Endothelial cell of umbilical vein (primary cell): Measurements from ENCODE around the gene ZFYVE28. TPM values are rescaled to one million over a fixed set of nuclear protein-coding genes. Genes with fewer than 3 reads are reported as not detected.

Source experiments
- BruUV-seq: library from RNA; stranded (reverse); fragments of 400-500 nt; replicated peaks from 2 replicates; lab custom pipeline; 2021; lab: Mats Ljungman, UMichigan
- CTCF ChIA-PET: fragments of 300-600, 350-600 bp; sonication (Branson Sonifier 250); formaldehyde crosslinking; loops from one replicate; lab custom pipeline; 2021; ENCODE audit warnings: antibody characterized with exemption, inconsistent platforms; lab: Charles Lee
- POLR2A ChIA-PET: fragments of 300-600, 350-600 bp; sonication (Branson Sonifier 250); formaldehyde crosslinking; loops from one replicate; lab custom pipeline; 2021; ENCODE audit warnings: antibody characterized with exemption, inconsistent platforms; lab: Charles Lee
- DNase-seq: peaks from one replicate; pipeline ENCODE4 v3.0.0-alpha.2; 2011; ENCODE audit warnings: low read depth, low spot score
- FAIRE-seq: peaks from 2 replicates; lab custom pipeline; 2011; peaks lifted over from hg19 to GRCh38; lab: Jason Lieb, UNC
- H2AFZ ChIP-seq: 2 replicates; pipeline ENCODE4 v1.6.0; 2012; ENCODE audit warnings: low read depth, low read length, control low read depth, inconsistent platforms
- H3K27ac ChIP-seq: 2 replicates; pipeline ENCODE4 v1.5.1; 2011; ENCODE audit warnings: low read depth, mild to moderate bottlenecking, control low read depth, low read length, moderate library complexity; ENCODE audit not compliant: insufficient read depth
- H3K27me3 ChIP-seq, 2 experiments: 2 replicates each; pipeline versions ENCODE4 v1.6.0 to v1.6.1; 2011; ENCODE audit warnings: low read length in 2 of 2, mixed read lengths in 1 of 2; ENCODE audit not compliant: control insufficient read depth in 2 of 2, insufficient read depth in 2 of 2
- H3K36me3 ChIP-seq, 2 experiments: 2 replicates in 1 of 2; 3 replicates in 1 of 2; pipeline ENCODE4 v1.5.1; 2011; ENCODE audit warnings: low read length in 2 of 2, mild to moderate bottlenecking in 1 of 2, moderate library complexity in 1 of 2; ENCODE audit not compliant: control insufficient read depth in 2 of 2, insufficient read depth in 2 of 2; ENCODE audit errors: extremely low read depth in 1 of 2
- H3K4me1 ChIP-seq: 3 replicates; pipeline ENCODE4 v1.5.1; 2011; ENCODE audit warnings: mild to moderate bottlenecking, low read length; ENCODE audit not compliant: control insufficient read depth, insufficient read depth; ENCODE audit errors: extremely low read depth
- H3K4me2 ChIP-seq: 2 replicates; pipeline ENCODE4 v1.6.1; 2011; ENCODE audit warnings: low read length, control low read depth, mixed read lengths; ENCODE audit not compliant: insufficient read depth
- H3K4me3 ChIP-seq, 3 experiments: fragments of 200-600 bp in 1 of 3; sonication (generic), shearing (Covaris generic) in 1 of 3; replicated peaks in 1 of 3; 2 replicates each; pipeline ENCODE4 v1.5.1; 2011 to 2016; ENCODE audit warnings: control low read depth in 3 of 3, low read length in 3 of 3, mild to moderate bottlenecking in 2 of 3, inconsistent platforms in 1 of 3, low read depth in 1 of 3, moderate library complexity in 1 of 3; ENCODE audit not compliant: insufficient read depth in 1 of 3
- H3K79me2 ChIP-seq: 2 replicates; pipeline ENCODE4 v1.6.0; 2012; ENCODE audit warnings: low read length, inconsistent platforms; ENCODE audit not compliant: control insufficient read depth, insufficient read depth
- H3K9ac ChIP-seq: replicated peaks from 2 replicates; pipeline ENCODE3; 2011; ENCODE audit warnings: low read length, control low read depth; ENCODE audit not compliant: insufficient read depth; ENCODE audit errors: extremely low read depth
- H3K9me1 ChIP-seq: replicated peaks from 3 replicates; pipeline ENCODE4 v1.6.0; 2011; ENCODE audit warnings: mild to moderate bottlenecking, low read length; ENCODE audit not compliant: control insufficient read depth, insufficient read depth; ENCODE audit errors: extremely low read depth
- H3K9me3 ChIP-seq: replicated peaks from 2 replicates; pipeline ENCODE4 v1.5.1; 2012; ENCODE audit warnings: low read length, inconsistent platforms; ENCODE audit not compliant: control insufficient read depth, insufficient read depth
- H4K20me1 ChIP-seq: replicated peaks from 2 replicates; pipeline ENCODE3; 2011; ENCODE audit warnings: mild to moderate bottlenecking, low read length; ENCODE audit not compliant: control insufficient read depth, insufficient read depth; ENCODE audit errors: extremely low read depth
- FOS ChIP-seq: IDR thresholded peaks from 2 replicates; pipeline ENCODE4 v1.6.1; 2011; ENCODE audit warnings: mild to moderate bottlenecking, low read length, moderate library complexity, borderline replicate concordance; ENCODE audit not compliant: insufficient read depth
- GATA2 ChIP-seq: IDR thresholded peaks from 2 replicates; pipeline ENCODE4 v1.7.0; 2011; ENCODE audit warnings: low read depth, mild to moderate bottlenecking, moderate library complexity, mixed read lengths, low read length; ENCODE audit not compliant: insufficient read length, insufficient read depth
- JUN ChIP-seq: IDR thresholded peaks from 2 replicates; pipeline ENCODE4 v1.6.1; 2011; ENCODE audit warnings: borderline replicate concordance, low read depth; ENCODE audit not compliant: insufficient read length, insufficient read depth
- MYC ChIP-seq: IDR thresholded peaks from one replicate; pipeline ENCODE4 v1.6.1; 2011; ENCODE audit warnings: mild to moderate bottlenecking, low read depth, low read length
- POLR2A ChIP-seq: IDR thresholded peaks from 2 replicates; pipeline ENCODE4 v1.6.1; 2012; ENCODE audit warnings: low read depth, mild to moderate bottlenecking, control low read depth, low read length
- POLR2AphosphoS5 ChIP-seq: IDR thresholded peaks from 2 replicates; pipeline ENCODE4 v1.6.1; 2012; ENCODE audit warnings: low read depth, mild to moderate bottlenecking, control low read depth, low read length, moderate library complexity; ENCODE audit not compliant: insufficient read depth
- dilution Hi-C: fragments of 300-500 bp; cut with MboI; formaldehyde crosslinking; loops from one replicate; pipeline ENCODE4 v1.15.0; 2019; ENCODE audit warnings: low sequenced_read_pairs; ENCODE audit not compliant: extremely low pct_ligation_motif_present
- intact Hi-C: fragments of 100-400 bp; cut with micrococcal nuclease; formaldehyde crosslinking; loops from one replicate; pipeline ENCODE4 v1.10.0; 2022
- polyA plus RNA-seq, 4 experiments: library from polyadenylated mRNA; depleted of rRNA in 3 of 4; stranded (reverse) in 3 of 4; unstranded in 1 of 4; fragments of >200 nt; gene quantifications; 2 replicates each; pipeline versions ENCODE4 v1.2.1 to v1.2.3, GENCODE V29; 2011 to 2012; ENCODE audit warnings: missing spikeins in 1 of 4
- total RNA-seq: library from RNA; stranded (reverse); gene quantifications from 2 replicates; pipeline ENCODE4 v1.2.3, GENCODE V29; 2021

The ZFYVE28 gene
- total and polyA plus RNA-seq, 2 donors (not counting 3 experiments of a cell fraction or from before 2014, with no cell fraction given) = 5.8 to 7.1 TPM

DNA sequence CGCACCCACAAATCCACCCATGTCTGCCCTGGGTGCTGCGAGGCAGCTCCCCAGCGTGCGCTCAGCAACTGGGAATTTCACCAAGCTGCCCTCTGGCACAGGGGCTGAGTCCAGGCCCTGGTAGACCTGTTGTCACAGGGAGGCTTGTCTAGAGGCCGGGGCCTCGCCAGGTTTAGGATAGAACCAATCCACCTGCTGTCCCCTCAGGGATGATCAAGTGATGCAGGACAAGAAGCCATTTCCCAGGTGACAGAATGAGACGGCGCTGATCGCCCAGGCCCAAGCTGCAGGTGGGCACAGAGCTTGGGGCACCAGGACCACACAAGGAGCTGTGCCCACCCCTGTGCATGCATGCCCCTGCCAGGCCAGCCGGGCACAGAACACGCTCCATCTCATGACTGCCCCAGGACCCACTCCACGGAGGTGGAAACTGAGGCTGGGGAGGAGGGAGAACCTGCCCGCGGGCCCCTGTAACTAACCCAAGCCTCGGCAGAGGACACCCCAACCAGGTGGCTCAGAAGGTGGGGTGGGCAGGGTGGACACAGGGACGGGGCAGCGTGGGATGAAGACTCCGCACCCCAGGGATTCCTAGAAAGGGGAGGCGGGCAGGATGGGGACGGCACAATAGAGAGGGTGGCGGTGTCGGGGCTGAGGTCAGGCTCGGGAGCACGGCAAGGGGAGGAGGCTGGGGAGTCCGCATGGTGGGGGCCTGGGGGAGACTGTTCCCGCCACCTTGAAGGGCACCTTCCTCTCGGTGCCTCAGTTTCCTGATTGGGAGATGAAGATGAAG lies 78.0 kb downstream of the ZFYVE28 start:
- DNase-seq = no peak
- intact Hi-C loops = no loop called here
- no TSS peak for BruUV-seq
- no peaks in the 10 kb centered on the region for H3K79me2 ChIP-seq
- H3K4me2 ChIP-seq = no peak overlapping the region
- H3K4me3 ChIP-seq = no peak overlapping the region
- no peak for TF ChIP-seq POLR2A
- TF ChIP-seq GATA2 = no peak
- no peak for TF ChIP-seq FOS
- CTCF ChIA-PET = no interaction called here
- no peaks in the 10 kb centered on the region for H3K4me1 ChIP-seq
- no peak overlapping the region for H2AFZ ChIP-seq
- H3K36me3 ChIP-seq = no peaks in the 10 kb centered on the region
- FAIRE-seq = no peak
- H4K20me1 ChIP-seq = no peaks in the 10 kb centered on the region
- no peaks in the 10 kb centered on the region for H3K9me1 ChIP-seq
- dilution Hi-C loops = no loop called here
- no peaks in the 10 kb centered on the region for H3K27me3 ChIP-seq
- POLR2A ChIA-PET = no interaction called here
- H3K27ac ChIP-seq = no peak overlapping the region
- no peak overlapping the region for H3K9ac ChIP-seq
- no peaks in the 10 kb centered on the region for H3K9me3 ChIP-seq

DNA sequence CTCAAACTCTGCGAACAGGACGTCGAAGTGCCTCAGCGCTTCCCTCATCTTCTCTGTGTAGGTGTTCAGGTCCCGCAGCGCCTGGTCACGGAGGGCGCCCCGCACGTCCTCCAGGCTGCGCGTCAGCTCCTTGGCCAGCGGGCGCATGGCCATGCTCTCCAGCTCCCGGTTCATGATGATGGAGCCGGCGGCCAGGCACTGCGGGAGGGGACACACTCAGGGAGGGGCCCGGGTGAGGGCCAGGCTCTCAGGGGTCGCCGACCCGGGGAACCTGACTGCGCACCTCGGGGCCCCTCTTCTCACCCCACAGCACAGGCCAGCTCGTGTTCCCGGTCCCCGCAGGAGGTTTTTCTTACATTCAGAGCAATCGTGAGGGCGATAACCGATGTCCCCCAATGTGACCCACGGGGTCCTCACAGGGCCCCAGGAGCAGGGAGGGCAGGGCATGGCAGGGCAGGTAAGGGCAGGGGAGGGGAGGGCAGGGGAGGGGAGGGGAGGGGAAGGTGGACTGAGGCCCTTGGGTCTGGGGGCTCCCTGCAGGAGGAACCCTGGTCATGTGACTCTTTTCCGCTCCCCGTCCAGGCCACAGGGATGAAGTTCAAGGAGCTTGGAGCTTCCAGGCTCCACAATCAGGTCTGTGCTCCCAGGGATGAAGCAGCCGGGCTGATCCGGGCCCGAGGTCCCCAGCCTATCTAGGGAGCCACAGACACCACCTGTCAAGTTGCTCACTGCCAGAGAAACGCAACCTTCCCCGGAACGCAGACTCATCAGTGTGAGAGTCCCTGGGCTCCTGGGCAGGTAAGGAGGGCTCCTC lies 78.8 kb downstream of the ZFYVE28 start:
- H3K9ac ChIP-seq = no peak overlapping the region
- no peak overlapping the region for H3K4me2 ChIP-seq
- H3K4me3 ChIP-seq = no peak overlapping the region
- H3K36me3 ChIP-seq = no peaks in the 10 kb centered on the region
- H3K27ac ChIP-seq = no peak overlapping the region
- no peaks in the 10 kb centered on the region for H3K79me2 ChIP-seq
- intact Hi-C loops = no loop called here
- TF ChIP-seq POLR2AphosphoS5 = no peak
- no peak for TF ChIP-seq MYC
- no peak for TF ChIP-seq JUN
- no peak for TF ChIP-seq FOS
- ChIA-PET CTCF (no interaction called here), POLR2A (interaction anchor here (0.6 kb wide), 1 partner anchor 280 kb away, joined by 4 read pairs; no protein-coding TSS in a partner anchor)
- no peaks in the 10 kb centered on the region for H3K9me1 ChIP-seq
- no TSS peak for BruUV-seq
- DNase-seq (no peak), FAIRE-seq (no peak)
- no peaks in the 10 kb centered on the region for H3K9me3 ChIP-seq
- no peaks in the 10 kb centered on the region for H4K20me1 ChIP-seq
- H3K27me3 ChIP-seq = no peaks in the 10 kb centered on the region
- no peaks in the 10 kb centered on the region for H3K4me1 ChIP-seq
- H2AFZ ChIP-seq = no peak overlapping the region
- dilution Hi-C loops = no loop called here
